ENCODE results near the gene NOP16. TPM values are rescaled to one million over a fixed set of nuclear protein-coding genes. Genes with fewer than 3 reads are reported as not detected.

NOP16 gene
- polyA plus RNA-seq, 2 of the 4 experiments (the other 2 are of a cell fraction), result 90.7 to 127 TPM

GRCh38 chr5:176369934-176370711, 18.3 kb downstream of the NOP16 start:
- CTCF ChIA-PET, result interaction anchor here (0.6 to 1.4 kb wide), 5 partner anchors 9 to 91 kb away, joined by 3 to 6 read pairs (median 3); partner anchors contain the start of gene KIAA1191
- Histone ChIP-seq H3K4me3 (no peak overlapping the region), H3K4me1 (no peaks in the 10 kb centered on the region), H3K9me3 (no peaks in the 10 kb centered on the region), H3K4me2 (no peak overlapping the region), H3K27ac (no peak overlapping the region)
- WGBS (ENCODE audit: missing lambda C conversion rate), result 75% methylated on average over 8 of the region's 8 CpGs
- POLR2A ChIA-PET, result interaction anchor here (0.6 to 2.0 kb wide), 2 partner anchors 9 to 533 kb away, joined by 3 to 7 read pairs; partner anchors contain the start of gene KIAA1191
- DNase-seq (ENCODE audit: low read depth in 1 of 2, low spot score in 1 of 2) (no peak), FAIRE-seq (no peak), ATAC-seq (no peak)
- TF ChIP-seq PBX3 (IDR thresholded peaks at IDR 0.05) (no peak), NPAS2 (CRISPR knock-in tag; IDR thresholded peaks at IDR 0.05; ENCODE audit: borderline replicate concordance) (no peak), FOXS1 (CRISPR knock-in tag; IDR thresholded peaks at IDR 0.05) (no peak), ZC3H11A (IDR thresholded peaks at IDR 0.05) (no peak)

- Histone ChIP-seq H3K9me3 (no peaks in the 10 kb centered on the region), H3K27ac (no peak overlapping the region), H3K4me1 (no peaks in the 10 kb centered on the region), H3K4me2 (no peak overlapping the region), H3K4me3 (no peak overlapping the region)
- ATAC-seq (no peak), FAIRE-seq (no peak), DNase-seq (ENCODE audit: low read depth in 1 of 2, low spot score in 1 of 2) (no peak)
- WGBS (ENCODE audit: missing lambda C conversion rate), result 85% methylated on average over 9 of the region's 13 CpGs
- TF ChIP-seq TP53 (CRISPR knock-in tag; IDR thresholded peaks at IDR 0.05) (no peak), HOXA7 (CRISPR knock-in tag; IDR thresholded peaks at IDR 0.05) (no peak), CHD4 (IDR thresholded peaks at IDR 0.05; ENCODE audit: borderline replicate concordance) (no peak), SREBF2 (IDR thresholded peaks at IDR 0.05) (no peak), JUNB (IDR thresholded peaks at IDR 0.05) (no peak), FOXS1 (CRISPR knock-in tag; IDR thresholded peaks at IDR 0.05) (no peak), PHF8 (IDR thresholded peaks at IDR 0.05; ENCODE audit: borderline replicate concordance, low read depth) (no peak), ZFP36 (IDR thresholded peaks at IDR 0.05; ENCODE audit: borderline replicate concordance, partially characterized antibody) (no peak)
- ChIA-PET POLR2A (no interaction called here), CTCF (interaction anchor here (1.0 kb wide), 1 partner anchor 638 kb away, joined by 3 read pairs; no protein-coding TSS in a partner anchor)
These were observed 19.7 kb downstream of the NOP16 start for GRCh38 chr5:176368726-176369125.

- Histone ChIP-seq H3K27ac (no peak overlapping the region), H3K4me2 (no peak overlapping the region), H3K4me3 (no peak overlapping the region), H3K9me3 (no peaks in the 10 kb centered on the region), H3K4me1 (peaks cover 4% of the 10 kb centered on the region; the same call in 1 of the 3 replicates)
- DNase-seq (ENCODE audit: low read depth in 1 of 2, low spot score in 1 of 2) (no peak), ATAC-seq (no peak), FAIRE-seq (no peak)
- 93% methylated on average over 38 of the region's 38 CpGs for WGBS (ENCODE audit: missing lambda C conversion rate)
- TF ChIP-seq EP300 (IDR thresholded peaks at IDR 0.05) (no peak), HOXB13 (CRISPR knock-in tag; IDR thresholded peaks at IDR 0.05; ENCODE audit: low read depth) (no peak), RFX5 (IDR thresholded peaks at IDR 0.05) (no peak), MAX (IDR thresholded peaks at IDR 0.05) (no peak), MAFK (IDR thresholded peaks at IDR 0.05; ENCODE audit: partially characterized antibody) (no peak), EHF (CRISPR knock-in tag; IDR thresholded peaks at IDR 0.05) (no peak), ZNF302 (CRISPR knock-in tag; IDR thresholded peaks at IDR 0.05) (no peak), EHMT2 (IDR thresholded peaks at IDR 0.05; ENCODE audit: low read depth) (no peak), NFE2L2 (conservative IDR thresholded peaks at IDR 0.05; ENCODE audit: low read length) (no peak)
- TF ChIP-seq, protein P1, sequence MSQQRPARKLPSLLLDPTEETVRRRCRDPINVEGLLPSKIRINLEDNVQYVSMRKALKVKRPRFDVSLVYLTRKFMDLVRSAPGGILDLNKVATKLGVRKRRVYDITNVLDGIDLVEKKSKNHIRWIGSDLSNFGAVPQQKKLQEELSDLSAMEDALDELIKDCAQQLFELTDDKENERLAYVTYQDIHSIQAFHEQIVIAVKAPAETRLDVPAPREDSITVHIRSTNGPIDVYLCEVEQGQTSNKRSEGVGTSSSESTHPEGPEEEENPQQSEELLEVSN (IDR thresholded peaks at IDR 0.05; ENCODE audit: borderline replicate concordance, low read depth), result no peak
- ChIA-PET CTCF (no interaction called here), POLR2A (no interaction called here)
These were observed 22.0 kb downstream of the NOP16 start for GRCh38 chr5:176366232-176366894.
